WI38 (cell line): ENCODE results near the gene ARHGAP8.

Experiments
- H3K4me3 ChIP-seq: 2 replicates; pipeline ENCODE4 v1.5.1; 2011; ENCODE audit warnings: low read depth, mild to moderate bottlenecking, control low read depth, low read length
- CTCF ChIP-seq: IDR thresholded peaks from 2 replicates; pipeline ENCODE4 v1.5.1; 2012; ENCODE audit warnings: low read depth, mild to moderate bottlenecking, control low read depth, low read length

Gene ARHGAP8

GRCh38 chr22:44759430-44760310 lies 7.3 kb downstream of the ARHGAP8 start:
- no peak for TF ChIP-seq CTCF

GRCh38 chr22:44760476-44760875 lies 8.1 kb downstream of the ARHGAP8 start:
- no peak for TF ChIP-seq CTCF
- no peak overlapping the region for H3K4me3 ChIP-seq

More at GRCh38 chr22:44759430-44760310, 7.3 kb downstream of the ARHGAP8 start:
- no peak overlapping the region for H3K4me3 ChIP-seq

- H3K4me3 ChIP-seq, result no peak overlapping the region
- no peak for TF ChIP-seq CTCF
These were observed 8.7 kb downstream of the ARHGAP8 start for GRCh38 chr22:44761025-44761424.

- TF ChIP-seq CTCF, result no peak
- no peak overlapping the region for H3K4me3 ChIP-seq
These were observed 12.0 kb downstream of the ARHGAP8 start for GRCh38 chr22:44764373-44764772.

- no peak for TF ChIP-seq CTCF
- no peak overlapping the region for H3K4me3 ChIP-seq
These were observed 12.6 kb downstream of the ARHGAP8 start for GRCh38 chr22:44764974-44765373.

- no peak overlapping the region for H3K4me3 ChIP-seq
- TF ChIP-seq CTCF, result no peak
These were observed 13.4 kb downstream of the ARHGAP8 start for GRCh38 chr22:44765571-44766285.

- TF ChIP-seq CTCF, result no peak
- no peak overlapping the region for H3K4me3 ChIP-seq
These were observed 20.7 kb downstream of the ARHGAP8 start for GRCh38 chr22:44773082-44773481.
